ENCODE results near the gene C1QL1.

- TF ChIP-seq POLR2A (IDR thresholded peaks at IDR 0.05; ENCODE audit: extremely low read depth, insufficient read length) (no peak), CTCF (IDR thresholded peaks at IDR 0.05; ENCODE audit: low read depth, low read length) (no peak), MYC (IDR thresholded peaks at IDR 0.05; ENCODE audit: low read depth, low read length) (no peak), MAX (IDR thresholded peaks at IDR 0.05; ENCODE audit: low read depth, low read length) (no peak)
Measured at GRCh38 chr17:44989552-44990138, 21.5 kb upstream of the C1QL1 start.
